GM12891 (cell line): Measurements from ENCODE around the gene APBB2.

Source experiments
- POLR2AphosphoS5 ChIP-seq: IDR thresholded peaks from 2 replicates; pipeline ENCODE4 v1.6.1; 2011; ENCODE audit warnings: low read depth, low read length, control low read depth
- SPI1 ChIP-seq: IDR thresholded peaks from 2 replicates; pipeline ENCODE4 v1.6.1; 2011; ENCODE audit warnings: low read depth, low read length, control low read depth

GRCh38 chr4:40864531-40864930 is 349.8 kb downstream of the APBB2 start:
- TF ChIP-seq POLR2AphosphoS5 (no peak), SPI1 (no peak)
